NCI-H748 (cell line): Measurements from ENCODE around the gene PHC2.

Experiments used
- DNase-seq: peaks from one replicate; lab custom pipeline; 2025; ENCODE audit not compliant: unreplicated experiment; lab: John Stamatoyannopoulos, UW

Gene PHC2

GRCh38 chr1:33275706-33276572 lies 155.0 kb downstream of the PHC2 start:
- no peak for DNase-seq

DNA sequence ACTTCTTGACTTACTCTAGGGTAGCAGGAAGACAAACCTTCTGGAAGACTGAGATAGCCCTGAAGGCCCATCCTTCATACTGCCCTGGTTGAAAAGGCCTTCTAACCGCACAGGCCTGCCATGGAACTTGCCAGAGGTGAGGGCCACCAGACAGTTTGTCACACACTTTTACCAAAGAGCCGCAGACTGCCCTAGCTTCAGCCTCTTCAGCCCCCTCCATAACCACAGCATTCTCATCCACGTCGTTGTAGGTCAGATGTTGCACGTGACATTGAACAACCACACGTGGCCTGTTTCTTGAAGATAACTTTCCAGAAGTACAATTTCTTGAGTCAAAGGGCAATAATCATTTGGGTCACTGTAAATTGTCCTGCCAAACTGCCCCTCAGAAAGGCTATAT lies 155.7 kb downstream of the PHC2 start:
- no peak for DNase-seq

DNA sequence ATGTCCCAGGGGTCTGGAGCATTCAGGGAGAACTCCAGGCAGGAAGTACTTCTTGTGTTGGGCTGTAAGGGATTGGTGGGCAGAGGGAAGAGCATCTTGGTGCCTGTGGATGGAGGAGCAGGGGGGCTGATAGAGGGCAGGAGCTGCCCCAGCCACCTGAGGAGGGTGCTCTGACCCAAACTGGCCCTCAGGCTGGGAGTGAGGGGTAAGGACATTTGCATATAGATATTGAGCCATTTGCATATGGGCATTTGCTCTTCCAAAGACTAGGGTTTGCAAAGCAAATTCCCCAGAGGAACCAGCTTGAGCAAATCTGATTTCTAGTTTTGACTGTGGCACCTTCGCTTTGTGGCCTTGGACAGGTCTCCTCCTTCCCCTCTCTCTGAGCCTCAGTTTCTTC lies 156.4 kb downstream of the PHC2 start:
- DNase-seq: no peak

DNA sequence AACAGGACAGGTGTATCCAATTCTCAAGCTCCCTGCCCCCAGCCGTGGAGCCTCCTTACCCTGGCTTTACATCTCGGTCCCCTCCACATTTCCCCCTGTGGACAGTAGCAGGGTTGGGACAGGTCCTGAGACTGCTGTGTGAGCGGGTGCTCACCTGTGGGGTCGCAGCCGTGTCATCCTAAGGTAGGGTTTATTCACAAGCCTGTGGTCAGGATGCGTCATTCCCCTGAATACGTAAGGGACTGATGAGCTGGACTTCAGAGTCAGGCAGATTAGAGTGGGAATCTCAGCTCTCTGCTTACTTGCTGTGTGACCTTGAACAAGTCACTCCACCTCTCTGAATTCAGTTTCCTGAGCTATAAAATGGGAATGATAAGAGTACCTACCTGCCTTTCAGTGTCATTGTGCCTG lies 156.9 kb downstream of the PHC2 start:
- no peak for DNase-seq
